ENCODE data around the gene RAMP2. TPM values are rescaled to one million over a fixed set of nuclear protein-coding genes. Genes with fewer than 3 reads are reported as not detected.

Gene RAMP2
- total and polyA plus RNA-seq, 4 donors, result 43.8 to 101 (median 60.8) TPM

- no peaks in the 10 kb centered on the region for H3K9me3 ChIP-seq (ENCODE audit: control insufficient read depth in 4 of 4, insufficient read depth in 3 of 4, low read length in 3 of 4)
- WGBS, 2 donors, result 75 to 79% methylated on average over 2 of the region's 2 CpGs
- H3K27ac ChIP-seq (ENCODE audit: low read depth in 1 of 2, low read length in 1 of 2), result no peak overlapping the region
- no peak for TF ChIP-seq CTCF (IDR thresholded peaks at IDR 0.05; ENCODE audit: control extremely low read depth, extremely low read depth)
- DNase-seq (no peak), ATAC-seq (ENCODE audit: insufficient read depth, low FRiP score) (no peak)
- H3K36me3 ChIP-seq (ENCODE audit: control insufficient read depth in 4 of 4, insufficient read depth in 4 of 4, low read length in 4 of 4), result peaks cover 0 to 6% (median 0%) of the 10 kb centered on the region in 4 donors
- H3K4me1 ChIP-seq (ENCODE audit: control insufficient read depth in 5 of 5, insufficient read depth in 5 of 5, low read length in 5 of 5), result peaks cover 0 to 6% (median 2%) of the 10 kb centered on the region in 5 donors
- peaks cover 0 to 16% (median 3%) of the 10 kb centered on the region in 3 donors for H3K27me3 ChIP-seq (ENCODE audit: control insufficient read depth in 3 of 3, insufficient read depth in 3 of 3, low read length in 2 of 3)
- H3K4me3 ChIP-seq, result no peak overlapping the region
- H3K9ac ChIP-seq (ENCODE audit: insufficient read depth in 1 of 2, low read length in 2 of 2), result no peak overlapping the region
Measured at GRCh38 chr17:42791948-42792347, 30.9 kb downstream of the RAMP2 start.

- TF ChIP-seq CTCF (IDR thresholded peaks at IDR 0.05; ENCODE audit: control extremely low read depth, extremely low read depth), result no peak
- Histone ChIP-seq H3K4me3 (no peak overlapping the region), H3K27me3 (ENCODE audit: control insufficient read depth in 3 of 3, insufficient read depth in 3 of 3, low read length in 2 of 3) (peaks cover 0 to 10% (median 0%) of the 10 kb centered on the region in 3 donors), H3K4me1 (ENCODE audit: control insufficient read depth in 5 of 5, insufficient read depth in 5 of 5, low read length in 5 of 5) (peaks cover 0 to 8% (median 7%) of the 10 kb centered on the region in 5 donors), H3K9me3 (ENCODE audit: control insufficient read depth in 4 of 4, insufficient read depth in 3 of 4, low read length in 3 of 4) (no peaks in the 10 kb centered on the region), H3K27ac (ENCODE audit: low read depth in 1 of 2, low read length in 1 of 2) (no peak overlapping the region), H3K9ac (ENCODE audit: insufficient read depth in 1 of 2, low read length in 2 of 2) (no peak overlapping the region), H3K36me3 (ENCODE audit: control insufficient read depth in 4 of 4, insufficient read depth in 4 of 4, low read length in 4 of 4) (peaks cover 0 to 6% (median 3%) of the 10 kb centered on the region in 4 donors)
- ATAC-seq (ENCODE audit: insufficient read depth, low FRiP score) (no peak), DNase-seq (no peak)
- WGBS, 2 donors, result 70 to 81% methylated on average over 5 of the region's 5 CpGs
Measured at GRCh38 chr17:42792545-42792944, 31.5 kb downstream of the RAMP2 start.

GRCh38 chr17:42795061-42795460 lies 34.0 kb downstream of the RAMP2 start:
- no peak for TF ChIP-seq CTCF (IDR thresholded peaks at IDR 0.05; ENCODE audit: control extremely low read depth, extremely low read depth)
- H3K9ac ChIP-seq (ENCODE audit: insufficient read depth in 1 of 2, low read length in 2 of 2), result no peak overlapping the region
- DNase-seq (no peak), ATAC-seq (ENCODE audit: insufficient read depth, low FRiP score) (no peak)
- no peaks in the 10 kb centered on the region for H3K27me3 ChIP-seq (ENCODE audit: control insufficient read depth in 3 of 3, insufficient read depth in 3 of 3, low read length in 2 of 3)
- H3K9me3 ChIP-seq (ENCODE audit: control insufficient read depth in 4 of 4, insufficient read depth in 3 of 4, low read length in 3 of 4), result no peaks in the 10 kb centered on the region
- H3K27ac ChIP-seq (ENCODE audit: low read depth in 1 of 2, low read length in 1 of 2), result no peak overlapping the region
- H3K36me3 ChIP-seq (ENCODE audit: control insufficient read depth in 4 of 4, insufficient read depth in 4 of 4, low read length in 4 of 4), result peaks cover 0 to 6% (median 4%) of the 10 kb centered on the region in 4 donors
- no peak overlapping the region for H3K4me3 ChIP-seq
- peaks cover 5 to 14% (median 8%) of the 10 kb centered on the region in 5 donors for H3K4me1 ChIP-seq (ENCODE audit: control insufficient read depth in 5 of 5, insufficient read depth in 5 of 5, low read length in 5 of 5)
- 23 to 57% methylated on average over 4 of the region's 4 CpGs for WGBS, 2 donors

- 83 to 90% methylated on average over 10 of the region's 10 CpGs for WGBS, 2 donors
- peaks cover 0 to 6% (median 4%) of the 10 kb centered on the region in 4 donors for H3K36me3 ChIP-seq (ENCODE audit: control insufficient read depth in 4 of 4, insufficient read depth in 4 of 4, low read length in 4 of 4)
- H3K4me1 ChIP-seq (ENCODE audit: control insufficient read depth in 5 of 5, insufficient read depth in 5 of 5, low read length in 5 of 5), result peaks cover 5 to 14% (median 8%) of the 10 kb centered on the region in 5 donors
- H3K27me3 ChIP-seq (ENCODE audit: control insufficient read depth in 3 of 3, insufficient read depth in 3 of 3, low read length in 2 of 3), result no peaks in the 10 kb centered on the region
- H3K9ac ChIP-seq (ENCODE audit: insufficient read depth in 1 of 2, low read length in 2 of 2), result no peak overlapping the region
- no peak for TF ChIP-seq CTCF (IDR thresholded peaks at IDR 0.05; ENCODE audit: control extremely low read depth, extremely low read depth)
- ATAC-seq (ENCODE audit: insufficient read depth, low FRiP score) (no peak), DNase-seq (no peak)
- no peak overlapping the region for H3K27ac ChIP-seq (ENCODE audit: low read depth in 1 of 2, low read length in 1 of 2)
- H3K4me3 ChIP-seq, result no peak overlapping the region
- H3K9me3 ChIP-seq (ENCODE audit: control insufficient read depth in 4 of 4, insufficient read depth in 3 of 4, low read length in 3 of 4), result no peaks in the 10 kb centered on the region
Measured at GRCh38 chr17:42795465-42795864, 34.4 kb downstream of the RAMP2 start.
